ENCODE measurements around the gene TPRG1. TPM values are rescaled to one million over a fixed set of nuclear protein-coding genes. Genes with fewer than 3 reads are reported as not detected.

The TPRG1 gene
- total and polyA plus RNA-seq, 9 of the 15 experiments (the other 6 are each of a cell fraction or from before 2014, with no cell fraction given): 0.01 TPM; not detected in 8

GRCh38 chr3:189148081-189148507 is 23.7 kb upstream of the TPRG1 start (continued):
- TF ChIP-seq RBFOX2 (IDR thresholded peaks at IDR 0.05; ENCODE audit: low read depth, low read length) (no peak), REST (IDR thresholded peaks at IDR 0.05; ENCODE audit: borderline replicate concordance) (peak; percentile 44; the same call in 1 of the 2 replicates), REST (CRISPR knock-in tag; IDR thresholded peaks at IDR 0.05; ENCODE audit: low read depth) (no peak), RAD21 (CRISPR knock-in tag; conservative IDR thresholded peaks at IDR 0.05 in 1 of 2, IDR thresholded peaks at IDR 0.05 in 1 of 2) (peak; percentile 51 to 65; a peak in 3 of 4 replicates)
- TF ChIP-seq, protein P1, sequence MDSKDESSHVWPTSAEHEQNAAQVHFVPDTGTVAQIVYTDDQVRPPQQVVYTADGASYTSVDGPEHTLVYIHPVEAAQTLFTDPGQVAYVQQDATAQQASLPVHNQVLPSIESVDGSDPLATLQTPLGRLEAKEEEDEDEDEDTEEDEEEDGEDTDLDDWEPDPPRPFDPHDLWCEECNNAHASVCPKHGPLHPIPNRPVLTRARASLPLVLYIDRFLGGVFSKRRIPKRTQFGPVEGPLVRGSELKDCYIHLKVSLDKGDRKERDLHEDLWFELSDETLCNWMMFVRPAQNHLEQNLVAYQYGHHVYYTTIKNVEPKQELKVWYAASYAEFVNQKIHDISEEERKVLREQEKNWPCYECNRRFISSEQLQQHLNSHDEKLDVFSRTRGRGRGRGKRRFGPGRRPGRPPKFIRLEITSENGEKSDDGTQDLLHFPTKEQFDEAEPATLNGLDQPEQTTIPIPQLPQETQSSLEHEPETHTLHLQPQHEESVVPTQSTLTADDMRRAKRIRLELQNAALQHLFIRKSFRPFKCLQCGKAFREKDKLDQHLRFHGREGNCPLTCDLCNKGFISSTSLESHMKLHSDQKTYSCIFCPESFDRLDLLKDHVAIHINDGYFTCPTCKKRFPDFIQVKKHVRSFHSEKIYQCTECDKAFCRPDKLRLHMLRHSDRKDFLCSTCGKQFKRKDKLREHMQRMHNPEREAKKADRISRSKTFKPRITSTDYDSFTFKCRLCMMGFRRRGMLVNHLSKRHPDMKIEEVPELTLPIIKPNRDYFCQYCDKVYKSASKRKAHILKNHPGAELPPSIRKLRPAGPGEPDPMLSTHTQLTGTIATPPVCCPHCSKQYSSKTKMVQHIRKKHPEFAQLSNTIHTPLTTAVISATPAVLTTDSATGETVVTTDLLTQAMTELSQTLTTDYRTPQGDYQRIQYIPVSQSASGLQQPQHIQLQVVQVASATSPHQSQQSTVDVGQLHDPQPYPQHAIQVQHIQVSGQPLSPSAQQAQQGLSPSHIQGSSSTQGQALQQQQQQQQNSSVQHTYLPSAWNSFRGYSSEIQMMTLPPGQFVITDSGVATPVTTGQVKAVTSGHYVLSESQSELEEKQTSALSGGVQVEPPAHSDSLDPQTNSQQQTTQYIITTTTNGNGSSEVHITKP (IDR thresholded peaks at IDR 0.05; ENCODE audit: partially characterized antibody): no peak

All from K562 (cell line).